Measurements from ENCODE around the gene ATXN7L1. TPM values are rescaled to one million over a fixed set of nuclear protein-coding genes. Genes with fewer than 3 reads are reported as not detected.

Gene ATXN7L1
- total RNA-seq, 1 donor from 2014 or later = 5.1 TPM

- no peak for DNase-seq (ENCODE audit: low read depth)
These were observed 285.6 kb downstream of the ATXN7L1 start for GRCh38 chr7:105590793-105591192.

GRCh38 chr7:105589356-105590077, 286.9 kb downstream of the ATXN7L1 start:
- peak; percentile 93 for DNase-seq (ENCODE audit: low read depth)

- no peak for DNase-seq (ENCODE audit: low read depth)
These were observed 288.3 kb downstream of the ATXN7L1 start for GRCh38 chr7:105587909-105588635.

GRCh38 chr7:105585850-105586500, 290.4 kb downstream of the ATXN7L1 start:
- no peak for DNase-seq (ENCODE audit: low read depth)

GRCh38 chr7:105584165-105584564, 292.2 kb downstream of the ATXN7L1 start:
- no peak for DNase-seq (ENCODE audit: low read depth)

- DNase-seq (ENCODE audit: low read depth) = no peak
These were observed 293.3 kb downstream of the ATXN7L1 start for GRCh38 chr7:105583061-105583460.

- peak; percentile 60 for DNase-seq (ENCODE audit: low read depth)
These were observed 295.2 kb downstream of the ATXN7L1 start, which contains the start of gene EFCAB10 for GRCh38 chr7:105581066-105581811. EFCAB10 (minus strand) TSS chr7:105581493; CDS start chr7:105581463, 30 bp downstream.

DNA sequence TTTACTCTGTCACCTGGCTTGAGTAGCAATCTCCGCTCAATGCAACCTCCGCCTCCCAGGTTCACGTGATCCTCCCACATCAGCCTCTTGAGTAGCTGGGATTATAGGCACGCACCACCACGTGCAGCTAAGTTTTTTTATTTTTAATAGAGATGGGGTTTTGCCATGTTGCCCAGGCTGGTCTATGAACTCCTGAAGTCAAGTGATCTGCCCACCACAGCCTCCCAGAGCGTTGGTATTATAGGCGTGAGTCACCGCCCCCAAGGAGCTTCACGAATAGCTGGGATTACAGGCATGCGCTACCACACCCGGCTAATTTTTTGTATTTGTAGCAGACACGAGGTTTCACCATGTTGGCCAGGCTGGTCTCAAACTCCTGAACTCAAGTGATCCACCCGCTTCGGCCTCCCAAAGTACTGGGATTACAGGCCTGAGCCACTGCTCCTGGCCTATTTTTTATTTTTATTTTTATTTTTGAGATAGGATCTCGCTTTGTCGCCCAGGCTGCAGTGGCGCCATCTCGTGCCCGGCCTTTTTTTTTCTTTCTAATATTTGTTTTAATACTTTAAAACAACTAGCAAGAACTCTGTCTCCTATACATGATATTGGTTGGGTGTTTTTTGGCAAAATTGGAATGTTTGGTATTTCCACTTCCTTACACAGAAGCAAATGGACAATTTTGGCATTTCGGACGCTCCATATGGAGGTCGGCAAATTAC, 296.2 kb downstream of the ATXN7L1 start:
- no peak for DNase-seq (ENCODE audit: low read depth)

DNA sequence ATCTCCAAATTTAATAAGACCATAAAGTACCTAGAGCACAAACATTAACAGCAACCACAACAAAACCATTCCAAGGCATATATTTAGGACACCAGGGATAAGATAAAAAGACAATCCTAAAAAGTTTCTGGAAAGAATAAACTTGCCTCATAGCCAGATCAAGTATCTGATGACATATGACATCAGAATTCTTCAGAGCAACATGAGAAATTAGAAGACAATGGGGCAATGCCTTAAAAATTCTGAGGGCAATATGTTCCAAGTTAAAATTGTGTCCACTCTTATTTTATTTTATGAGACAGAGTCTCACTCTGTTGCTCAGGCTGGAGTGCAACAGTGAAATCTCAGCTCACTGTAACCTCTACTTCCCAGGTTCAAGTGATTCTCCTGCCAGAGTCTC, 297.9 kb downstream of the ATXN7L1 start:
- peak; percentile 37 for DNase-seq (ENCODE audit: low read depth)

DNA sequence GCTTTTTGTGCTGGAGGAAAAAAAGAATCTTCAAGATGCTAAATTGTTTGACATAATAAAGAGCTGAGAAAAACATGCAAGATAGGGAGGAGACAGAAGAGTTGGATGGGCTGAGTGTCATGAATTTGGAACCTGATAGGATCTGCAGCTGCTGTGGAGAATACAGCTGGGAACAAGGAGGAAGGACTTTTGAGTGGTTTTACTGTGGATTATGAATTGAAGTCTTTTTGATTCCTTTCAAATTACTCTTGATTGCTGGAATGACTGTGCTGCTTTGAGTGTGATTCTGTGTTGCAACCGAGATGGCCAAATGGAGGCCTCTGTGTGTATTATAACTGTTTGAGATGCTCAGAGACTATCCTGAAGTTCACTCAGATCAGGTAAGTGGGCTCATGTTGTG, 299.1 kb downstream of the ATXN7L1 start:
- peak; percentile 79 for DNase-seq (ENCODE audit: low read depth)

- no peak for DNase-seq (ENCODE audit: low read depth)
These were observed 304.5 kb downstream of the ATXN7L1 start for GRCh38 chr7:105571891-105572290.

GRCh38 chr7:105567821-105568220, 308.6 kb downstream of the ATXN7L1 start:
- DNase-seq (ENCODE audit: low read depth) = no peak

GRCh38 chr7:105567024-105567423, 309.4 kb downstream of the ATXN7L1 start:
- DNase-seq (ENCODE audit: low read depth) = no peak

GRCh38 chr7:105565190-105565589, 311.2 kb downstream of the ATXN7L1 start:
- DNase-seq (ENCODE audit: low read depth) = no peak

GRCh38 chr7:105559926-105560325, 316.5 kb downstream of the ATXN7L1 start:
- peak; percentile 30 for DNase-seq (ENCODE audit: low read depth)

Other genes with a start within 250 kb of the ATXN7L1 start
- 1.2 and 2.2 TPM in 2 replicates for gene CDHR3, start 86.7 kb upstream of the ATXN7L1 start, total RNA-seq
- gene SYPL1, start 235.7 kb upstream of the ATXN7L1 start, total RNA-seq = 72.0 and 76.2 TPM in 2 replicates